HG03342 (cell line): ENCODE data around the gene SLC44A1.

Source experiments
- ATAC-seq: cut with Tn5 transposase; IDR thresholded peaks from one replicate; pipeline ENCODE4 v1.9.1; 2021; ENCODE audit warnings: mild to moderate bottlenecking, moderate library complexity; ENCODE audit not compliant: unreplicated experiment

The SLC44A1 gene

GRCh38 chr9:105269593-105269992 is 25.1 kb downstream of the SLC44A1 start:
- ATAC-seq, result no peak

DNA sequence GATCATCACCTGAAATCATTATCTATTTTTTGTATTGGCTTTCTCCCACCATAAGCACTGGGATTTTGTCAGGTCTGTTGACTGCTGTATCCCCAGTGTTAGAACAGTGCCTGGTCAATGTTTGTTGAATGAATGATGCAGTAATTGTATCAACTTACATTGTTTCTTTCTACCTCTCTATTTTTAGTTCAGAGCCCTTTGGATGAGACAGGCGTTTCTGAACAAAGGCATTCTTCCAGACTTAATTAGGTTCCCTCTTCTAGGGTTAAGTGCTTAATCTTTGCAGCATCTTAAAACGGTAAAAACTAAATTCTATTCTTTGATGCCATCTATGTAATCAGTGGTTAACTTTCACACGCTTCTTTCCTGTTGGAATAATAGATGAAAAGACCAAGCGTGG is 26.3 kb downstream of the SLC44A1 start:
- no peak for ATAC-seq

GRCh38 chr9:105273731-105274130 is 29.3 kb downstream of the SLC44A1 start:
- no peak for ATAC-seq

- no peak for ATAC-seq
Measured at GRCh38 chr9:105275111-105275510, 30.7 kb downstream of the SLC44A1 start.

DNA sequence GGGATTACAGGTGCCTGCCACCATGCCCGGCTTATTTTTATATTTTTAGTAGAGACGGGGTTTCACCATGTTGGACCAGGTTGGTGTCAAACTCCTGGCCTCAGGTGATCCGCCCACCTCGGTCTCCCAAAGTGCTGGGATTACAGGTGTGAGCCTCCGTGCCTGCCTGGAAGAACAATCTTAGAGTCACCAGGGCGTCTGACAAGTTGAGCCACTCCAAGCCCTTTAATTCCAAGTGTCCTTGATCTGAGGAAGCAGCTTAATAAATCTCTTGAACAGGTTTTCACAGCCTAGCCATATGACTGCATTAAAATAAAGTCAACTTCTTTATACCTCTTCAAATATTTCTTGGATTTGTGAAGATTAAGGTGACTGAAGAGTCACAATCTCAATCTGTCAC is 31.5 kb downstream of the SLC44A1 start:
- ATAC-seq, result no peak

DNA sequence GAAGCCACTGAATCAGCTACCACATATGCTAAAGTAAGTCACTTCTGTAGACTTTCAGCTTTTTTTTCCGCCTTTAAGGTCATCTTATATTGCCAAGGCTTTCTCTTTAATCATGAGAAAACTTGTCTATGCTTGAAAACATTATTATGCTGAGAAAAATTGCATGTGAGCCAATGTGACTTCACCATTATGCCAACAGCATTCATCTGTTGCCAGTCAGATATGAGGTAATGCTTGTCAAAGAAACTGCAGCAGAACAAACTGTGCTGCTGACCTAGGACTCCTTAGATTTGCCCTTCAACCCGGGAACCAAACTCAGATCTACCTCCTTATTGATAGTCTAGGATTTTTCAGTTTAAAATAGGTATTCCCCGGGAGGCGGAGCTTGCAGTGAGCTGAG is 34.3 kb downstream of the SLC44A1 start:
- no peak for ATAC-seq

DNA sequence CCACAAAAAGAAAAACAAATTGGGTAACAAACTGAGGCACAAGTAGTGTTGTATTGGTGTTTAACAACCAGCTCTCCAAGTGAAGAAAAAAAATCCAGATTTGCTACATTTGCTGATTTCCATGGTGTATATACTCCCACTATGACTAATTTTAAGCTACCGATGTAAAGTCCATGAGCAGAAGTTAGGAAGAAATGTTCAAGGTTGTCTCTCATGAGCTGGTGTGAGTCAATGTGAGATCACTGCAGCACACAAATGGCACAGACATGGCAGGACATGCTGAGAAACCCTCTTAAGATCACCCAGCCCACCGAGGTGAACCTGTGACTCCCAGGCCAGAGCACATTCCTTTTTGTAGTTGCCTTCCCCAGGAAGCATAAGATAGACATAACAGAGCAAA is 36.2 kb downstream of the SLC44A1 start:
- no peak for ATAC-seq

DNA sequence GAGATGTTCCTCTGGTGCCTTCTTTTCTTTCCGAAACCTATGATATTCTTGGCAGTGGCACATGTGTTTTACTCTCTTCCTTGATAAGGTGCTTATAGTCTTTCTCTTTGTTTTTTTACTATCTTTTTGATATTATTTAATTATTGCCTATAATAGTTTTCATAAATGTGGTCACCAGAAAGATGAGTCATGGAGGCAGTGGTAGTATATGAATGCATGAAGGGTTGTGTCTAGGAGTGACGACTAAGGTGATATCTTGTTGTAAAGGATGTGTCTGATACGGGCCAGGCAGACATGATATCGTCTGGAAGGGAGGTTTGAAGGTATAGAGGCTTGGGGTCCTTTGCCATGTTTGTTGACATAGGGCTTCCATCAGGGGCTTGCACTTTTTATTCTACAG is 36.8 kb downstream of the SLC44A1 start:
- no peak for ATAC-seq

- no peak for ATAC-seq
Measured at GRCh38 chr9:105281926-105282325, 37.5 kb downstream of the SLC44A1 start.

DNA sequence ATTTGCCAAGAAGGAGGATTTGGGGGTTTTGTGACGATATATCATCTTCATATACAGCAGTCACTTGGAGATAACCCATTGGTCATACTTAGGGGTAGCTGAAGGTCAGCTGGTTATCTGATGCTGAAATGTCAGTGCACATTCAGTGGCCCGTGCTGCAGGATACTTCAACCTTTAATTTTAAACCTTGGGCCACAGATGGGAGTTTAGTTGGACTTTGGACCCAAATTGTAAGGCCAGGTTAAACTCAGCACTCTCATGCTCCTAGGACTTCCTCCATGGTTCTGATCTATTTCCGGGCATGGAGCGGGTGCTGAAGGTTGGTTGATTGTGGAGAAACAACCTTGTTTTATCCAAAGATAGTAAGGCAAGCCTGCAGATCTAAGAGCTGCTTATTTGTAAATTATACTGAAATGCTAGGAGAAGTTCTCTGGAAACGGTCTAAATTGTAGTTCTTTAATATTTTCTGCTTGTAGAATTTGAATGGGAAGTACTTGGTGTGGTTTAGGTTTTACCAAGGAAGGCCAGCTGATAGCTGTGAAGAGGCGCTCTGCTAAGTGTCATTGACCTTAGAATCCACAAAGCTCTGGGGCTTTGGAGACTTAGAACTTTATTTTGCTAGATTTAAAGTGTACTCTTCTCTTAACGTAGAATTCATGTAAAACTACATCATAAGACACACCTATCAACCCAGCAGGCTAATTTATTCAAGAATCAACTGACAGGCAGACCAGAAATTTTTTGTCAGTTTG is 38.6 kb downstream of the SLC44A1 start:
- no peak for ATAC-seq

DNA sequence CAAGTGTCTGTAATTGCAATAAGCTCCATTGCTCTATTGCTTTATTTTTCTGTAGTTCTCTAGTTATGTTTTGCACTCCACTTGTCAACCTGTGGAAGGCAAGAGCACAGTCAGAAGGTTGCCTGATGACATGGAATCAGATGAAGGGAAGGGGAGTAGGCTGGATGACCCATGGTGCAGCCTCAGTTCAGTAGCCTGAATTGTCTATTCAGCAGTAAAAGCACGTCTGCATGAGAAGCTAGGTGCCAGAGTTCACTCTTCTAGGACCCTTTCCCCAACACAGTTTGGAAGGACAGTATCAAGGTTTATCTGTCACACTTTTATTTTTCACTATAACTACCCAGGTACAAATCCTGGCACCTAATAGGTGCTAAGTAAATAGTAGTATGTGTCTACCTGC is 39.3 kb downstream of the SLC44A1 start:
- ATAC-seq, result no peak

- ATAC-seq, result no peak
Measured at GRCh38 chr9:105284463-105284862, 40.0 kb downstream of the SLC44A1 start.

GRCh38 chr9:105286098-105286497 is 41.6 kb downstream of the SLC44A1 start:
- no peak for ATAC-seq

DNA sequence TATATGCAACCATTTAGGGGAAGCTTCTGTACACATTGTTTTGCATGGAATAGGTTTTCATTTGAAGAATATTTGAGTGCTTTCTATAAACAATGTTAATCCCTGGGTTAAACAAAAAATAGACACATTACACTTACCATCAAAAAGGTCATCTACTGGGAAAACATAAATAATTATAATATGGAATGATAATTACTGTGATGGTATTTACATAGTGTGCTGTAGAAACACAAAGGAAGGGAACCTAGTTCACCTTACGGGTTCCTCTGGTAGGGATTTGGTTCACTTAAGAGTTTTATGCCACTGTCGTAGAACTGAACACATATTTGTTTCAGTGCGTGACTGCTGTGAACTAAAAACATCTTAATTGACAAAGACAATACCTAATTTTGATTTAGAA is 44.9 kb downstream of the SLC44A1 start:
- no peak for ATAC-seq

DNA sequence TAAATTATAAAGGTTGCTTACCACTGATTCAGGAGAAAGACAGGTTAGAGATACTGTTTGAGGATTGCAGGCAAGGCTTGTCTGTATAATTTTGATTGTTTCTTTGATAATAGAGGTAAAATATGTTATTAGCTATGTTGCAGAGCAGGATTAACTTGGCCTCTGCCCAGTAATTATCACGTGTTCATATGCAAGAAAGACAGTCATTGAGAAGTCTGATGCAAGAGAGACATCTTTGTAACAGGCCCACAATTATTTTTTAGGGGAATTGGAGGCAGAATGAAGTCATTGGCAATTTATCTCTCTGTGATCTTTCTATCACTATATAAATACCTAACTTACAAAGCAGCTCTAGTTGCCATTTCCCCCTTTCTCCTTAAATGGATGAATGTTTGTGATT is 46.0 kb downstream of the SLC44A1 start:
- no peak for ATAC-seq

DNA sequence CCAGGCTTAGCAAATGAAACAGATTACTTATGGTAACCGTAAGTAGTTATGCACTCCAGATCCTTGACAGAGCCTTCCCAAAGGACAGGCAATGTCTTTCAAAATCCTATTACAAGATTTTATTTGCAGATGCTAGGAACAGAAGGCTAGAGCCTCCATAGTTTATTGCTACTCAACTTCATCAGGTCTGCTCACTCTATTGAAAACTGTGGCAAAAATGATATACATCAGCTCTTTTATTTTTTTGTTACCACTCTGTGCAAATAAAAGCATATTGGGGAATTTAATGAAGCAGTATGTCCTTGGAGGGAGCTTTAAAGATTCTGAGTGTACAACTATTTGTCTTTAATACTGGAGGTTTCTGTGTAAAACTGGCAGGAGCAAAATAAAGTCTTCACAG is 46.5 kb downstream of the SLC44A1 start:
- ATAC-seq, result no peak

- ATAC-seq, result no peak
Measured at GRCh38 chr9:105291422-105291859, 47.0 kb downstream of the SLC44A1 start.

- ATAC-seq, result no peak
Measured at GRCh38 chr9:105291938-105292337, 47.5 kb downstream of the SLC44A1 start.

GRCh38 chr9:105293408-105293807 is 49.0 kb downstream of the SLC44A1 start:
- no peak for ATAC-seq

GRCh38 chr9:105295201-105295550 is 50.7 kb downstream of the SLC44A1 start:
- no peak for ATAC-seq

GRCh38 chr9:105295986-105296385 is 51.5 kb downstream of the SLC44A1 start:
- no peak for ATAC-seq

- no peak for ATAC-seq
Measured at GRCh38 chr9:105296445-105296844, 52.0 kb downstream of the SLC44A1 start.

DNA sequence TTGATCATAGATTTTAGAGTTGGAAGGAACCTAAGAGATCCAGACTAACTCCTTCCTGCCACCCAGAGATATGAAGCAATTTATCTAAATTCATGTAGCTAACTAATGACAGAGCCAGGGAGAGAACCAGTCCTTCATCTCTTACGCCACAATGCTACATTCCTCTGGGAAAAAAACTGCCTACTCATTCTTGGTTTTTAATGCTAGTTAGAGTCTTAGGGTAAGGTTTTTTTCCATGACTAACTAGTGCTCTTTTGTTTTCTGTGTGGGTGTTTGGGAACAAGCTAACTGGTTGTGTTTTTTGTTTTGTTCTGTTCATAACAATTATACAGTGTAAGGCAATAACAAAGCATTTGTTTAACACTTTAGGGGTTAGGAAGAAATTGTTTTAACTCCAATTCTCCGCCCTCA is 52.4 kb downstream of the SLC44A1 start:
- no peak for ATAC-seq
